IPS-20b (cell line): ENCODE results near the gene RAPGEF2.

Experiments
- H3K27ac ChIP-seq: one replicate; pipeline ENCODE4 v1.5.1; 2013; ENCODE audit warnings: low read length
- H3K27me3 ChIP-seq: 2 replicates; pipeline ENCODE4 v1.6.1; 2013; ENCODE audit warnings: mild to moderate bottlenecking, low read length, inconsistent platforms; ENCODE audit not compliant: insufficient read depth
- H3K36me3 ChIP-seq: 2 replicates; pipeline ENCODE4 v1.6.1; 2013; ENCODE audit warnings: low read depth, mild to moderate bottlenecking, inconsistent platforms, low read length, moderate library complexity; ENCODE audit not compliant: insufficient read depth
- H3K4me1 ChIP-seq: 2 replicates; pipeline ENCODE4 v1.6.1; 2013; ENCODE audit warnings: mild to moderate bottlenecking, control low read depth, inconsistent platforms, low read length, moderate library complexity; ENCODE audit not compliant: insufficient read depth
- H3K4me3 ChIP-seq: 2 replicates; pipeline ENCODE4 v1.5.1; 2013; ENCODE audit warnings: mild to moderate bottlenecking, low read length, inconsistent platforms
- H3K9ac ChIP-seq: 2 replicates; pipeline ENCODE4 v1.6.1; 2013; ENCODE audit warnings: low read depth, mild to moderate bottlenecking, inconsistent platforms, low read length, moderate library complexity
- H3K9me3 ChIP-seq: 2 replicates; pipeline ENCODE4 v1.6.1; 2013; ENCODE audit warnings: mild to moderate bottlenecking, low read depth, low read length, inconsistent platforms; ENCODE audit not compliant: insufficient read depth

RAPGEF2 gene

DNA sequence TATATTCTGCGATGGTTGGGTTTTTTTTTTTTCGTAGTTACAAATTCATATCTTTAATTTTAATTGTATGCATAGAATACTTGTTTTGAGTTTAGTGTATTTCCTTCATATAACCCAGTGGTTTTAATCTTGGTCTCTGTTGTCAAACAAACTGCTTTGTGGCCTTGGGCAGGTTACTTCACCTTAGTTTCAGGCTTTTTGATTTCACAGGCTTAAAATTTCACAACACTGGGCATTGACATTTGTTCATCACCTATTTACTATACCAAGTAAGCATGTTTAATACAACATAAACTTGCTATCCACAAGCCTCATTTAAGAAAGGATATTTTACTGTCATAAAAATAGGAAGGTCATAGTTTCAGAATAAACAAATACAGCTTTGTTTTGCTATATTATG, 14.7 kb downstream of the RAPGEF2 start:
- no peaks in the 10 kb centered on the region for H3K4me1 ChIP-seq
- H3K27ac ChIP-seq, result no peak overlapping the region
- H3K9ac ChIP-seq, result no peak overlapping the region
- H3K27me3 ChIP-seq, result no peaks in the 10 kb centered on the region
- H3K36me3 ChIP-seq, result no peaks in the 10 kb centered on the region; the same call in 1 of the 2 replicates
- H3K9me3 ChIP-seq, result peaks cover 4% of the 10 kb centered on the region; the same call in 1 of the 2 replicates
- no peak overlapping the region for H3K4me3 ChIP-seq

DNA sequence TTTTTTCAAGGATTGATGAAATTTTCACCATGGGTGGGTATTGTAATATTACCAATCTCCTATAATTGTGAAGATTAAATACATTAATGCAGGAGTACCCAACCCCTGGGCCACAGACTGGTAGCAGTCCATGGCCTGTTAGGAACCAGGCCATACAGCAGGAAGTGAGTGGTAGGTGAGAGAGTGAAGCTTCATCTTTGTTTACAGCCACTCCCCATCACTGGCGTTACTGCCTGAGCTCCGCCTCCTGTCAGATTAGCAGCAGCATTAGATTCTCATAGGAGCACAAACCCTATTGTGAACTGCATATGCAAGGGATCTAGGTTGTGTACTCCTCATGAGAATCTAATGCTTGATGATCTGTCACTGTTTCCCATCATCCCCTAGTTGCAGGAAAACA, 15.1 kb downstream of the RAPGEF2 start:
- Histone ChIP-seq H3K9ac (no peak overlapping the region), H3K9me3 (peaks cover 4% of the 10 kb centered on the region; the same call in 1 of the 2 replicates), H3K27me3 (no peaks in the 10 kb centered on the region), H3K27ac (no peak overlapping the region), H3K36me3 (no peaks in the 10 kb centered on the region; the same call in 1 of the 2 replicates), H3K4me3 (no peak overlapping the region), H3K4me1 (no peaks in the 10 kb centered on the region)

DNA sequence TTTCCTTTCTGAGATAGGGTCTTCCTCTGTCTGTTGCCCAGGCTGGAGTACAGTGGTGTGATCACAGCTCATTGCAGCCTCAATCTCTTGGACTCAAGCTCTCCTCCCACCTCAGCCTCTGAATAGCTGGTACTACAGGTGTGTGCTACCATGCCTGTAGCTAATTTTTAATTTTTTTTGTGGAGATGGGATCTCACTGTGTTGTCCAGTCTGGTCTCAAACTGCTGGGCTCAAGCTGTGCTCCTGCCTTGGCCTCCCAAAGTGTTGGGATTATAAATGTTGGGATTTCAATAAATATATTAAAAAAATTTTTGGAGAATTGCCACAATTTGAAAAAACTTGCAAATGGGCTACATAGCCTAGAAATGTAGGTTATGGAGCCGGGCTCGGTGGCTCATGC, 18.5 kb downstream of the RAPGEF2 start:
- Histone ChIP-seq H3K9me3 (no peaks in the 10 kb centered on the region), H3K4me1 (no peaks in the 10 kb centered on the region), H3K36me3 (no peaks in the 10 kb centered on the region), H3K27ac (no peak overlapping the region), H3K27me3 (no peaks in the 10 kb centered on the region), H3K4me3 (no peak overlapping the region), H3K9ac (no peak overlapping the region)

DNA sequence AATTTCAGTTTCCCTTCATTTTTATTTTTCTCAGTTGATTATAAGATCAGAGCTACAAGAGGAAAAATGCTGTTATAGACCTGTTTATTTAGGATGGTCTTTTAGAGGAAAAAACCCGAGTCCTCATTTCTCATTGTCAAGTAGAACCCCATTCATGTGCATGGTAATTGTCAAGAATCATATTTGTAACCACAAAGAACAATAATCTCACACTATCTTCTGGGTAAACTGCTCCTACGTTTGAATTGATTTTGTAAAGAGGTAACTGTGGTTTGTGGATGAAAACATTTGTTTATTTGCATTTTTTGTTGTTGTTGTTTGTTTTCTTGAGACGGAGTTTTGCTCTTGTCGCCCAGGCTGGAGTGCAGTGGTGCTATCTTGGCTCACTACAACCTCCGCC, 23.8 kb downstream of the RAPGEF2 start:
- peaks cover 12% of the 10 kb centered on the region; the same call in 1 of the 2 replicates for H3K4me1 ChIP-seq
- H3K36me3 ChIP-seq, result no peaks in the 10 kb centered on the region
- H3K9me3 ChIP-seq, result no peaks in the 10 kb centered on the region
- H3K9ac ChIP-seq, result no peak overlapping the region
- H3K27ac ChIP-seq, result no peak overlapping the region
- no peaks in the 10 kb centered on the region for H3K27me3 ChIP-seq
- no peak overlapping the region for H3K4me3 ChIP-seq

DNA sequence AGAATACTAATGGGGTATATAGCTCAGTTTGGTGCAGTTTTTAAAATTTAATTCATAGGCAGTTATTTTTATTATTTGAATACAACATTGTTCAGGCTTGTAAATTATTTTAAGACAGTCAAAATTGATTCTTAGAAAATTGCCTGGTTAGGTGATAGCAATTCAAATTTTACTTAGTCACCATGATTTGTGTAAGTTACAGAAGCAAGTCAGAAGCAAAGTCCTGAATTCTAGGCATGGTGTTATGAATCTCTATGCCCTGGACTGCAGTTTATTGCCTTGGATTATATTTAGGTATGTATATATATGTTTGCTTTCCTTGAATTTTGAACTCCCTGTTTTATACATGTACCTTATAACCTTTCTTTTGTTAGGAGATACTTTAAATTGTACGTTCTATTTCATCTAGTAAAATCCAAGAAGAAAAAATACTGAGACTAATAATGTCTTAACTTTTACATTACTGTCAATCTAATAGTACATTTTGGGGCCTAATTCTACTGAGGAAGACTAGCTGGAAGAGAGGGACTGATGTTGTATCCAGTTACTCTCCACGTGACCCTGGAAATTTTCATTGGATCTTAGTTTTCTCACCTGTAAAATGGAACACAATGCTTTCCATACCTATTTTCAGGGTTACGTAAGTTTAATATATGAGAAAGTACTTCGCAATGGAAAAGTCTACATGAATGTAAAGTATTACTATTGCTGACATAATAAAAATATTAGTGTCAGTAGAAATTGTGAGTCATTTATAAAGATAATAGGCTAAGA, 25.1 kb downstream of the RAPGEF2 start:
- H3K4me1 ChIP-seq, result peaks cover 19% of the 10 kb centered on the region
- H3K4me3 ChIP-seq, result no peak overlapping the region
- H3K36me3 ChIP-seq, result no peaks in the 10 kb centered on the region
- H3K27ac ChIP-seq, result no peak overlapping the region
- no peaks in the 10 kb centered on the region for H3K27me3 ChIP-seq
- H3K9ac ChIP-seq, result no peak overlapping the region
- no peaks in the 10 kb centered on the region for H3K9me3 ChIP-seq

DNA sequence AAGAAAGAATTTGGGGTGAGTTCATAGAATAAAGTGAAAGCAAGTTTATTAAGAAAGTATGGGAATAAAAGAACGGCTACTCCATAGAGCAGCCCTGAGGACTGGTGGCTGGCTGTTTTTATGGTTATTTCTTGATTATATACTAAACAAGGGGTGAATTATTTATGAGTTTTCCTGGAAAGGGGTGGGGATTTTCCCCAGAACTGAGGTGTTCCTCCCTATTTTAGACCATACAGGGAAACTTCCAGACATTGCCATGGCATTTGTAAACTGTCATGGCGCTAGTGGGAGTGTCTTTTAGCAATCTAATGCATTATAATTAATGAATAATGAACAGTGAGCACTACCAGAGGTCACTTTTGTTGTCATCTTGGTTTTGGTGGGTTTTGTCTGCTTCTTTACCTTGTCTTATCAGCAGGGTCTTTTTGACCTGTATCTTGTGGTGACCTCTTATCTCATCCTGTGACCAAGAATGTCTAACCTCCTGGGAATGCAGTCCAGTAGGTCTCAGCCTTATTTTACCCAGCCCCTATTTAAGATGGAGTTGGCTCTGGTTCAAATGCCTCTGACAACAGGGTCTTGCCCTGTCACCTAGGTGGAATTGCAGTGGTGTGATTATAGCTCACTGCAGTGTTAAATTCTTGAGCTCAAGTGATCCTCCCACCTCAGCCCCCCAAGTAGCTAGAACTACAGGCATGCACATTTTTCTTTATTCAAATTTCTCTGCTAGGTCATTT, 27.1 kb downstream of the RAPGEF2 start:
- Histone ChIP-seq H3K27me3 (no peaks in the 10 kb centered on the region), H3K27ac (no peak overlapping the region), H3K4me3 (no peak overlapping the region), H3K4me1 (peaks cover 19% of the 10 kb centered on the region), H3K9ac (no peak overlapping the region), H3K36me3 (no peaks in the 10 kb centered on the region), H3K9me3 (no peaks in the 10 kb centered on the region)

DNA sequence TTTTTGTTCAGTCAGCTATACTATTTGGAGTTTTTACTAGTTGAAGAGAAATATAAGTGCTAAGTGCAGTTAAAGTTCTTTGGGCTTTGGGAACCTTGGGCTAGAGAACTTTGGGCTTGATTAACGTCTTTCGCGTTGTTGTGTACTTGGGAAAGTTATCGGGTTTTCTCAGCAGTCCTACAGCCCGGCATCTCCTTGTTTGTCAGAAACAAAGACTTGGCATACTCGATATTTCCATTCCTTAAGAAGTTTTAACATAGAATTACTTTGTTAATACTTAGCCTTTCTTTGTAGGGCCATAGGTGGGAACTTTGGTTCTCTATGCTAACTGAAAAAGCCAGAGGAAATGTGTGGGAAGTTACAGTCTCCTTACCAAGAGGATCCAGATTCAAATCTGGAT, 28.7 kb downstream of the RAPGEF2 start:
- Histone ChIP-seq H3K4me1 (peaks cover 22% of the 10 kb centered on the region), H3K27ac (no peak overlapping the region), H3K36me3 (no peaks in the 10 kb centered on the region), H3K9me3 (no peaks in the 10 kb centered on the region), H3K4me3 (peak overlapping the region; percentile 26; the same call in 1 of the 2 replicates), H3K27me3 (no peaks in the 10 kb centered on the region), H3K9ac (peak overlapping the region; percentile 5; the same call in 1 of the 2 replicates)

DNA sequence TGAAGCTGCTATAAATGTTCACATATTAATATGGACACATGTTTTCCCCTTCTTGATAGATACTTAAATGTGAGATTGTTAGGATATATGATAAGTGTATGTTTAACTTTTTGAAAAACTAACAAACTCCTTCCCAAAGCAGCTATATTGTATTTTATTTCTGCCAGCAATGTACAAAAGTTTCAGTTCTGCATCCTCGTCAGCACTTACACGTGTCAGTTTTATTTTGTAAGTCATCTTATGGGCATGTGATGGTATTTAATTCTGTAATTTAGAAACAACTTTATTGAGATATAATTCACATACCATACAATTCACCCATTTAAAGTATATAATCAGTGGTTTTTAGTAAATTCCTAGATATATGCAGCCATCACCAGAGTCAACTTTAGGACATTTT, 31.6 kb downstream of the RAPGEF2 start:
- no peak overlapping the region for H3K9ac ChIP-seq
- no peaks in the 10 kb centered on the region for H3K27me3 ChIP-seq
- H3K36me3 ChIP-seq, result no peaks in the 10 kb centered on the region
- no peak overlapping the region for H3K4me3 ChIP-seq
- no peaks in the 10 kb centered on the region for H3K9me3 ChIP-seq
- H3K27ac ChIP-seq, result no peak overlapping the region
- peaks cover 29% of the 10 kb centered on the region for H3K4me1 ChIP-seq

DNA sequence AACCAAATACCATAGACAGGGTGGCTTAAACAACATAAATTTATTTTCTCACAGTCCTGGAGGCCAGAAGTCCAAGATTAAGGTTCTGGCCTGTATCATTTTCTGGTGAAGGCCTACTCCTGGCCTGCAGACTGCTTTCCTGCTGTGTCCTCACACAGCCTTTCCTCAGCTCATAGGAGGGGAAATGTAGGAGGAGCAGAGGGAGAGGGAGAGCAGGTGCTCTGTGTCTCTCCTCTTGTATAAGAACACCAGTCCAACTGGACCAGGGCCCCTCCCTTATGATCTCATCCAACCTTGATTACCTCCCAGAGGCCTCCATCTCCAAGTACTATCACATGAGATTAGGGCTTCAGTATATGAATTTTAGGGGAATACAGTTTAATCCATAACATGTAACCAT, 34.3 kb downstream of the RAPGEF2 start:
- Histone ChIP-seq H3K27ac (no peak overlapping the region), H3K9ac (no peak overlapping the region), H3K9me3 (no peaks in the 10 kb centered on the region), H3K36me3 (no peaks in the 10 kb centered on the region), H3K4me1 (peaks cover 18% of the 10 kb centered on the region), H3K4me3 (no peak overlapping the region), H3K27me3 (no peaks in the 10 kb centered on the region)

DNA sequence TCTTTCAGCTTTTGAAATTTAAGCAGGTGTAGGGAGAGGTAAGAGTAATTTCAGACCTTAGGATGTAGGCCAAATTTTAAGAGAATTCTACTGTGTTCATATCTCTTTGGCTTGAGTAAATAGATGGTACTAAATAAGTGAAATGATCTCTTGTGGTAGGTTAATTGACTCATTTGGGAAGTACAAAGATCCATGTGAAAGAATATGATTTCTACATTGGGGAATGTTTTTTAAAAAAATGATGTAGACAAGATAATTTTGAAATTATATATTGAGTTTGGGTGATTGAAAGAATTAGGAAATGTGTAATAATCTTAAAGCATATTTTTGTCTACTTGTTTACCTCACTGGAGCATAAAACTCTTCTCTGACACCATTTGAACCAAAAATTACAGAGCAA, 35.6 kb downstream of the RAPGEF2 start:
- Histone ChIP-seq H3K4me3 (no peak overlapping the region), H3K36me3 (no peaks in the 10 kb centered on the region), H3K9me3 (no peaks in the 10 kb centered on the region), H3K9ac (no peak overlapping the region), H3K4me1 (peaks cover 16% of the 10 kb centered on the region; the same call in 1 of the 2 replicates), H3K27ac (no peak overlapping the region), H3K27me3 (no peaks in the 10 kb centered on the region)

DNA sequence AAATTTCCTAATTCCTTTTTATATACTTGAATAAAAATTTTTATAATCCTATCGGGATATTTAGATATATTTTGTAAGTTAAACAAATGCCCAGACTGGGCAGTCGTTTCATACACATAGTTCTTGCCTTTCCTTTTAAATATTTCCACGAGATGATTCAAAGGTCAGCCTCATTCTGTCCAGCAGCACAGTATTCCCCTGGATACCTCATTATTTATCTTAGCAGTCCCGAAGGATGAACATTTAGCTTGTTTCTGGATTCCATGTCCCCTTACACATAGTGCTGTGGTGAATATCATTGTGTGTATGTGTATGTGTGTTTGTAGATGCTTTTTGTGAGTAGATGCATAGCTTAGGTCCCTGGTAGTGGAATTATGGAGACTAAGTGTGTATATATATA, 38.3 kb downstream of the RAPGEF2 start:
- Histone ChIP-seq H3K9ac (no peak overlapping the region), H3K36me3 (no peaks in the 10 kb centered on the region), H3K4me1 (peaks cover 15% of the 10 kb centered on the region; the same call in 1 of the 2 replicates), H3K27ac (no peak overlapping the region), H3K4me3 (no peak overlapping the region), H3K27me3 (no peaks in the 10 kb centered on the region), H3K9me3 (no peaks in the 10 kb centered on the region)

DNA sequence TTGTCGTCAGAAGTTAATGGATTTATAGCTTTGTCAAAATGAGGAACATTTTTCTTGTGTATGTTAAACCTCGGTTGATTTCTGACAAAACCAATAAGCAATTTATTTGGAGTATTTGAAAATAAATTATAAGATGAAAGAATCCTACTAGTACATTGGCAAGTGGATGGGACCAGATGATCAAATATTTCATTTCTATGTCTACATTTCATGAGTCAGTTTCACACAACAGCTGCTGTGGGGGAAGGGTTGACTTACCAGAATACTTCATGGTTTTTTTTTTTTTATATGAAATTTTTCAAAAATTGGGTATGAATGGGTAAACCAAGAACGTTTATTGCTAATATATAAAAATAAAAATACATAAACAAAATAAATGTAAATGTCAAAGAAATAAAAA, 39.4 kb downstream of the RAPGEF2 start:
- H3K4me3 ChIP-seq, result no peak overlapping the region
- no peaks in the 10 kb centered on the region for H3K27me3 ChIP-seq
- no peaks in the 10 kb centered on the region for H3K9me3 ChIP-seq
- no peak overlapping the region for H3K9ac ChIP-seq
- H3K27ac ChIP-seq, result no peak overlapping the region
- H3K4me1 ChIP-seq, result peaks cover 7% of the 10 kb centered on the region; the same call in 1 of the 2 replicates
- no peaks in the 10 kb centered on the region for H3K36me3 ChIP-seq
